ENCODE measurements around the gene CSNK2A1.

DNA sequence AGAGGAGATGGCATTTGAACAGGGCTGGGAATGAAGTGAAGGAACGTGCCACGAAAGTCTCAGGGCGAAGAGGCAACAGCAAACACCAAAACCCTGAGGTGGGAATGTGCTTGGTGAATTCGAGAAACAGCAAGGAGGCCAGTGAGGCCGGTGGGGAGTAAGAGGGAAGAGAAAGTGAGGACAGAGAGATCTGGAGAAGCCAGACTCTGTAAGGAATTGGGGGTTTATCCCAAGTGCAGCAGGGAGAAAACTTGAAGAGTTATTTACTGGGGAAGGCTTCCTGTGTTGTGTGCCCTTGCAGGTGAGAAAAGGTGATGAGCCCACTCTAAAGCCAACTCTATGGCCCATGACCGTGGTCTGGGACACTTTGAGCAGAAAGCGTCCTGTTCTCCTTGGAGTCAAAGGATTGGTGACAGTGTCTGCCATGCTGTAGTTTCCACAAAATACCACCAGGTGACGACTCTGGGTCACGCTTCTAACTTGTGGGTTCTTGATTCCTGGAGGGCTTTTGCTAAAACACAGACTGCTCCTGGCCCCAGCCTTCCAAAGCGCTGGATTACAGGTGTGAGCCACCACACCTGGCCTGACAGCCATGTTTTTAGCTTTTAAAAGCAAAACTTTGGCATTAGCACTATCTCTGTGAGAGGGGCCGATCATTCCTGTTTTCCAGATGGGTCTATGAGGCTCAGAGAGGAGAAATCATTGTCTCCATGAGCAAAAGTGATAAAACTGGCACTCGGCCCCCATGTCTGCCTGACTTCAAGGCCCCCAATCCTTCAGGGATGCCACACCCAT is 18.0 kb upstream of the CSNK2A1 start:
- no peak for TF ChIP-seq MXI1 (conservative IDR thresholded peaks at IDR 0.05; ENCODE audit: poor library complexity, severe bottlenecking)
- peak; percentile 89 for TF ChIP-seq CTCF (IDR thresholded peaks at IDR 0.05; ENCODE audit: poor library complexity, severe bottlenecking)
- no peak for TF ChIP-seq POLR2AphosphoS5 (IDR thresholded peaks at IDR 0.05)
- TF ChIP-seq EP300 (conservative IDR thresholded peaks at IDR 0.05; ENCODE audit: poor library complexity, severe bottlenecking) = no peak
